GM19438 (cell line): Measurements from ENCODE around the gene TREML4.
"Not testable (repeated sequence)": the region's sequence is repeated elsewhere in the genome, so short reads cannot be mapped to it uniquely, and the experiment has no call there.

ENCODE experiments used
- ATAC-seq: cut with Tn5 transposase; IDR thresholded peaks from one replicate; pipeline ENCODE4 v1.9.1; 2021; ENCODE audit warnings: low read depth; ENCODE audit not compliant: unreplicated experiment

Gene TREML4

DNA sequence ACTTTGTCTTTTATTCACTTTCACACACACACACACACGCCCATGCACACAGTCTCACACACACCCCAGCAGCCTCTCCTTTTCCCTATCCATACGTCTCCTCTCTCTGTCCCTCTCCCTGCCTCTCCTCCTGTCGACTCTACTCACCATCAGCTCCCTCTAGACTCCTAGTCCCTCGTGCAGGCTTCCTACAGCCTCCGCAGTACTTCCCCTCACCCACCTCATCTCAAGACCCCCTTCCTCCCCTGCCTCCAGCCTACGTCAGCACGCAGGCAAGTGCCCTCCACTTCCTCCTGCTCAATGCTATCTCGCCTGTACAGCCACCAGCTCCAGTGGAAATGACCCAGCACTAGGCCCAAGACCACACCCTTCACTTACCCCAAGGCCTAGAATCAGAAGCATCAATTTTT is 26.4 kb upstream of the TREML4 start:
- no peak for ATAC-seq

DNA sequence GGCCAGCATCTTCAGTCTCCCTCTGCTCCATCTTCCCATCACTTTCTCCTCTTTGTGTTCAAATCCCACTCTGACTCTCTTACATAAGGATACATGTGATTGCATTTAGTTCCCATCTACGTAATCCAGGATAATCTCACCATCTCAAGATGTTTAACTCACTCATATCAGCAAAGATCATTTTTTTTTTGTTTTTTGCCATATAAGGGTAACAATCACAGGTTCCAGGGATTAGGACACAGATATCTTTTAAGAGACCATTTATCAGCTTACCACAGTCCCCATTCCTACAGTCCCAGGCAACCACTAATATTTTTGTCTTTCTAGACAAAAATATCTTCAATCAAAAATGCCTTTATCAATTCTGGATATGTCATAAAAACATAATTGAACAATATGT is 24.0 kb upstream of the TREML4 start:
- no peak for ATAC-seq

DNA sequence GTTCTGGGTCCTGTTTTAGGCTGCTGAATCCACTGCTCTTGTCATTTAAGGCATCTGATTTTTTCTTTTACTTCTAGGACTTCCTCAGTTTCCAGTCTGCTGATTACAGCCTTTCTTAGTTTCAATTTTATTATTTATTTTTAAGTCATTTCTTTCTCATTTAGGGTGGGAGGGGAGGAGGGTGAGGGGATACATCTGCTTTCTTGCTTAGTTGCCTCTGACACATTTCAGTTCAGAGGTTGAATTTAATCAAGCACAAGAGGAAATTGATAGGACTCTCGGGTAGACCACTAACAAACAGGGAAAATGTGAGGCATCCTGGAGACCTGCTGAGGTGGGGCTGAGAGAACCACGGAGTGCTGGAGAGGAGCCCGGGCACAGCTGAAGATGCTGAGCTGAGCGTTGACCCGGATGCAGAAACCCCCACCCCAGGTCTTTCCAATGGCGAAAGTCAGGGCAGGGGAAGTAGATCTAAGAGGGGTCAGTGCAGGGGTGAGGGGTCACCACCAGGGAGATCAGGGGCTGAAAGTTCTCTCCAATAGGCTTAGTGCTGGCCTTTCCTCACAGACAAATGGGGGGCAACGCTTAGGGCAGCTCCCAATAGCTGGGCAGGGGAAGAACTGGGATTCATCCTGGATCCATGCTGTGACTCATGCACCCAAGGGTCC is 19.6 kb upstream of the TREML4 start:
- ATAC-seq: no peak

DNA sequence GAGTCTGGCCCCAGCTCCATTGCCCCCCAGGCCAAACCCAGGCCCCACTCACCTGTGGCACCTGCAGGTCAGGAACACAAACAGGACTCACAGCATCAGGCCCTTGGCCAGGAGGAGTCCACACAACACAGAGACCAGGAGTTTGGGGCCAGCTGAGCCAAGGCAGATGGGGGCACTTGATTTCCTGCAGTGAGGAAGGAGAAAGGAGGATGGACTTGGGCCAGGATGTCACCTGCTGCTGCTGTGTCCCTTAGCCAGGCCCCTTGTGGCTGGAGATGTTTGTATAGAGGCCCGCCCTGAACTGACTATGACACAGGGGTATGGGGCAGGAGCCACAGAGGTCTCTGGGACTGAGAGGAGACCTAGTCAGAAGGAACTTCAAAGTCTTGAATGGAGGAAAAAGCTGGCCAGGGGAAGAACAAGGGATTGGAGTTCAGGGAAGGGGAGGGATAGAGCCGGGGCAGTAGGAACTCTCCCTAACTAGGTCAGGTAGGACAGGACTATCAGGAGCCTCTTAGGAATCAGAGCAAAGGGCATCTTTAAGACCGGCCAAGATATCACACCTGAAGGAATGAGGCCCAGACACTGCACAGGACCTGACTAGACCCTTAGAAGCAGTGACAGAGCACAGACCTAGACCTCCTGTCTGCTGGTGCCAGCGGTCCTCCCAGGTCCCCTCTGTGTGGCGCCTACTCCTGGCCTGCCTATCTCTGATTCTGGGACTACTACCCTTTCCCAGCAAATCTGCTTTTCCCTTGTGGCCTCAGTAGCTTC is 18.4 kb upstream of the TREML4 start:
- ATAC-seq: no peak

DNA sequence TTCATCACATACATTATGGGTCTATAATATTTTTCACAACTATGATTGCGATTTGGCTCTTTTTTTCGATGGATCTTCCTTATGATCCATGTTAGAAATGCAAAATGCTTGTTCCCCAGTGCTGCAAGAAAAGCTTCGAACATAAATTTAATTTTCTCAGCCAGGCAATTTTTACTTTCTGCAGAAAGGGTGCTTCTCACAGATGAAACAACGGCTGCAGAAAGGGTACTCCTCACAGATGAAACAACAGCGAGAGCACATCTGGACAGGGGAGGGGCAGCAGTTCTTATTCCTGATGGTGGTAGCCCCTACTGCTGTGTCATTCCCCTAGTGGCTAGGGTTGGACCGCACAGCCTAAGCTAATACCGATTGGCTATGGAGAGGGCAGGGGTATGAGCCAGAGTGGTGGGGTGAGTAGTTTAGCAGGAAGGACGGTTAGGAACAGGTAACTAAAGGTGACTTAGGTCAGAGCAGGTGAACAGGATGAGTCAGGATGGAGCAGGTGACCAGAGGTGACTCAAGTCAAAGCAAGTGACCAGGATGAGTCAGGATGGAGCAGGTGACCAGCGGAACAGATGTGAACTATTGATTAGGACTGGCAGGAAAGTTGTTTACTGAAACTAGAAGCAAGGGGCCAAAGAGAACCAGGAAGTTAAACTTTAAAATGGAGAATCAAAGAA is 13.4 kb upstream of the TREML4 start:
- no peak for ATAC-seq

DNA sequence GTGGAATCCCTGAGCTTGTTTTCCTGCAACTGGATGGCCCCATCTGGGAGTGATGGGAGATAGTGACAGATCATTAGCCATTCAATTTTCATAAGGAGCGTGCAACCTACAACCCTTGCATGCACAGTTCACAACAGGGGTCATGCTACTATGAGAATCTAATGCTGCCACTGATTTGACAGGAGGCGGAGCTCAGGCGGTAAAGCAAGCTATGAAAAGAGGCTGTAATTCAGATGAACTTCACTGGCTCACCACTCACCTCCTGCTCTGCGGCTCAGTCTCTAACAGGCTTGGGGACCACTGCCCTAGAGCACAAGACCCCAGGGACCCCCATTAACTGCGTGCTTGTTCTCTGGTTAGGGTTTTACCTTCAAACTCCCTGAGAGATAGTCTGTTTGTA is 12.4 kb upstream of the TREML4 start:
- ATAC-seq: no peak

DNA sequence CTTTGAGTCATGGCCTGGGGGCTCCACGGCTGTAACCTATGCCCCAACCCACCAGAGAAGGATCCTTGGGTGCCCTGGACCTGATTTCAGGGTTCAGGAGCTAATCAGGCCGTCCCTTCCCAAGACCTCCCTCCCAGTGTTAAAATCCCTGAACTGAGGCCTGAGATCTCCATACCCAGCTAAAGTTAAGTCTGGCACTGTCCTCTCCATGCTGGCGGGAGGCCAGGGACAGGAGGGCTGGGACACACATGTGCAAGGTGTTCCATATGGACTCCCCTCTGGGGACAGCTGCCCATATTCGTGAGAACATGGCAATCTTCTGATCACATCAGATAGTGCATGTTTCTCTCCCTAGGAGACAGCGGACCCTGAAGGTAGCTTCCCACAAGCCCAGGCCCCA is 11.5 kb upstream of the TREML4 start:
- ATAC-seq: no peak

DNA sequence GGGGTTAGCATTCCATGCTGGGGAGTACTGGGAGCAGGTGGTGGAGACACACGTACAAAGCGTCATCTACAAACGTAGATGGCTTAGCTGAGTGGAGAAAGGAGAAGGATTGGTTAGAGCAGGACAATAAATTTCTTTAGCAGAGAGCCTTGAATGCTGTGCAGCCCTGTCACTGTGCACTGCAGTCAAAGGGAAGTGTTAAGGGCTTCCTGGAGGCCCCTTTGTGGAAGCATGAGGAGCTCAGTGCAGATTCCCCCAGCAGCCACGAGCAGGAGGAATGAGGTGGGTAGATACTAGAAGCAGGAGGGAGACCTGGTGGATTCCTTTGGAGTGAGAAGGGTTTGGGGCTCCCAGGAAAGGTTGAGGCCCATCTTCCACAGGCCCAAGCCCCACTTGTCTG is 6.1 kb upstream of the TREML4 start:
- ATAC-seq: no peak

DNA sequence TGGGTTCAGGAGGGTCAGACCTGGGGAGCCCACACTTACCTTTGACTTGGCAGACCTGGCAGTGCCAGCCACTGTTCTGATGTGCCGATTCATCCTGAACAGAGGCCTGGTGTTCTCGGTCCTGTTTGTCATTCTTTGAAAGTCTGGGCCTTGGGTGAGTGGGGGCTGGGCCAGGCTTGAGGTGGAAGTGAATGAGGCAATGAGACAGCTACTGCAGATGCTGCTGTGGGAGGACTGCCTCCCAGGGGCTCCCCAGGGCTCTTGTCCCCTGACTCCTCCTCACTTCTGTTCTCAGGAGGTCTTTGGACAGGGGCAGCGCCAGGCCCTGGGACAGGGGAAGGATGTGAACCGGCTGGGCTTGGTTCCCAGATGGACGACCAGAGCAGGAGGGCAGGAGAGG is 5.6 kb upstream of the TREML4 start:
- no peak for ATAC-seq

DNA sequence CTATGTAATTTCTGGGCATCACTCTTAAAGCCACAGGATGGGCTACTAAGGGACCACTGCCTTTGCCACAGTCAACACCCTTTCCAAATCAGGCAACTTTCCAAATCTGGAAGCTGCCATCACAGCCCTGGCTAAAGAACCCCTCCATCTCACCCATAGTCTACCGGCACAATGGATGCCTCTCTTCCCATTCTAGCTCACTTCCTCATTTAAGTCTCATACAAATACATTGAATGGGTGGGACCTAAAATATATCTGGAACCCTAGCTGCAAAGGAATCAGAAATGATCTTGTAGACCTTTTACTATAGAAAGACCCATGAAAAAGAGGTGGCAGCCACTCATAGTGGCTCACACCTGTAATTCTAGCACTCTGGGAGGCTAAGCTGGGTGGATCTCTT is 3.3 kb upstream of the TREML4 start:
- ATAC-seq: no peak

DNA sequence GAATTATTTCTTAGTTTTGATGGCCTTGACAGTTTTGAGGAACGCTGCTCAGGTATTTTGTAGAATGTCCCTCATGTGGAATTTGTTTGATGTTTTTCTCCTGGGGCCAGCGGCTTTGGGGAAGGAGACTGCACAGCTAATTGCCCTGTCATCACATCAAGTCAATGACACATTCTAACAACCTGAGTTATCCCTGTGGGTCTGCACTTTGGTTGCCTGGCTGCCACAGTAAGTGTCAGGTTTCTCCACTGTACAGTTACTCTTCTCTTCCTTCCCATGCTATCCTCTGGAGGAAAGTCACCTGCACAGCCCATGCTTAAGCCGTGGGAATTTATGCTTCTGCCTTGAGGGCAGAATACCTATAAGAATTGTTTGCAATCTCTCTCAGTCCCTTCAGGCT is 1.4 kb upstream of the TREML4 start:
- ATAC-seq: no peak

DNA sequence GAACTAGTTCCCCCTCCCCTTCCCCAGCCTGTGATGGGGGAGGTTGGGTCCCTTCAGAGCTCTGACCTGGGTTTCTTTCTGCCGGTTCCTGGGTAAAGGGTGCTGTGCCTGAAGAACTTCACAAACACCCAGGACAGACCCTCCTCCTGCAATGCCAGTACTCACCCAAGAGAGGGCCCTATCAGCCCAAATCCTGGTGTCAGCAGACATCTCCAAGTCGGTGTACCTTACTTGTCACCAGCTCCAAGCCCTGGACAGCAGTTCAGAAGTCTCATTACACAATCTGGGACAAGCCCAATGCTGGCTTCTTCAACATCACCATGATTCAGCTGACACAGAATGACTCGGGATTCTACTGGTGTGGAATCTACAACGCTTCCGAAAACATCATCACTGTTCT is 467 bp downstream of the TREML4 start:
- no peak for ATAC-seq

DNA sequence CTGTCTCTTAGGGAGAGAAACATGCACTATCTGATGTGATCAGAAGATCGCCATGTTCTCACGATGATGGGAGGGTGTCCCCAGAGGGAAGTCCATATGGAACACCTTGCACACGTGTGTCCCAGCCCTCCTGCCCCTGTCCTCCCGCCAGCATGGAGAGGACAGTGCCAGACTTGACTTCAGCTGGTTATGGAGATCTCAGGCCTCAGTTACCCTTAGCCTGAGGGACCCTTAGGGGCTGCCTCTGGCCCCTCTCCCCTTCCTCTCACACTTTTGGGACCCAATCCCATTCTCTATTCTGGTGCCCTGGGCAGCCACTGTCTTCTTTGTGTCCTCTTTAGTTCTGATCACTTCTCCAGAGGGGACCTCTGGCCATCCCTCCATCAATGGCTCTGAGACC is 1.6 kb downstream of the TREML4 start:
- no peak for ATAC-seq

DNA sequence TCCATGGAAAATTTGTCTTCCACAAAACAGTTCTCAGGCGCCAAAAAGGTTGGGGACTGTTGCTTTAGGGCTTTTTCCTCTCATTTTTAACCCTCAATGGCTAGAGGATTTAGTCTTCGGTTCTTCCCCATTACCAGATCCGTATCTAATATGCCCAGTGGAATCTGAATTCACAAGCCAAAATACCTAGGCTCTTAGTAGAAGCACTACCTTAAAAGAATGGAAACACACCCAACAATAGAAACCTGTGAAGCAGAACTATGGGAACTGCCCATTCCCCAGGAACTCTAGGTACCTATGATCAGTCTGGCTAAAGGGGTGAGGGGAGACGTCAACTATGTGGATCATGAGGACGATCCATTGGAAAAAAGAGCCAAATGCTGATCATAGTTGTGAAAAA is 3.1 kb downstream of the TREML4 start:
- ATAC-seq: no peak

DNA sequence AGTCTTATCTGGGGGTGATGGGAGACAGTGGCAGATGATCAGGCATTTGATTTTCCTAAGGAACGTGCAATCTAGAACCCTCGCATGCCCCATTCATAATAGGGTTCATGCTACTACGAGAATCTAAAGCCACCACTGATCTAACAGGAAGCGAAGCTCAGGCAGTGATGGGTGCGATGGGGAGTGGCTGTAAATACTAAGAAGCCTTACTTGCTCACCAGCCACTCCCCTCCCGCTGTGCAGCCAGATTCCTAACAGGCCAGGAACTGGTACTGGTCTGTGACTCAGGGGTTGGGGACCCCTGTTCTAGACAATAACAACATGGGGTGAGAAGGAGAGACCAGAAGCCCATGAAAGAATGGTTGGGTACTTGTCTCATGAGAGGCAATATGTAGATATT is 4.5 kb downstream of the TREML4 start:
- ATAC-seq: no peak

DNA sequence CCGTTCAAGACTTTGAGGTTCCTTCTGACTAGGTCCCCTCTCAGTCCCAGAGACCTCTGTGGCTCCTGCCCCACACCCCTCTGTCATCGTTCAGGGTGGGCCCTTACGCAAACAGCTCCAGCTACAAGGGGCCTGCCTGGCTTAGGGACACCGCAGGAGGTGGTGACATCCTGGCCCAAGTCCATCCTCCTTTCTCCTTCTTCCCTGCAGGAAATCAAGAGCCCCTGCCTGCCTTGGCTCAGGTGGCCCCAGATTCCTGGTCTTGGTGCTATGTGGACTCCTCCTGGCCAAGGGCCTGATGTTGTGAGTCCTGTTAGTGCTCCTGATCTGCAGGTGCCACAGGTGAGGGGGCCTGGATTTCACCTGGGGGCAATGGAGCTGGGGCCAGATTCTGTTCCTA is 8.1 kb downstream of the TREML4 start:
- ATAC-seq: no peak

DNA sequence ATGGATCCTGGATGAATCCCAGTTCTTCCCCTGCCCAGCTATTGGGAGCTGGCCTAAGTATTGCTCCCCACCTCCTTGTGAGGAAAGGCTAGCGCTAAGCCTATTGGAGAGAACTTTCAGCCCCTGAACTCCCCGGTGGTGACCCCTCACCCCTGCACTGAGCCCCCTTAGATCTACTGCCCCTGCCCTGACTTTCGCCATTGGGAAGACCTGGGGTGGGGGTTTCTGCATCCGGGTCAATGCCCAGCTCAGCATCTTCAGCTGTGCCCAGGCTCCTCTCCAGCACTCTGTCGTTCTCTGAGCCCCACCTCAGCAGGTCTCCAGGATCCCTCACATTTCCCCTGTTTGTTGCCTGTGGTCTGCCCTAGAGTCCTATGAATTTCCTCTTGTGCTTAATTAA is 9.0 kb downstream of the TREML4 start:
- no peak for ATAC-seq

DNA sequence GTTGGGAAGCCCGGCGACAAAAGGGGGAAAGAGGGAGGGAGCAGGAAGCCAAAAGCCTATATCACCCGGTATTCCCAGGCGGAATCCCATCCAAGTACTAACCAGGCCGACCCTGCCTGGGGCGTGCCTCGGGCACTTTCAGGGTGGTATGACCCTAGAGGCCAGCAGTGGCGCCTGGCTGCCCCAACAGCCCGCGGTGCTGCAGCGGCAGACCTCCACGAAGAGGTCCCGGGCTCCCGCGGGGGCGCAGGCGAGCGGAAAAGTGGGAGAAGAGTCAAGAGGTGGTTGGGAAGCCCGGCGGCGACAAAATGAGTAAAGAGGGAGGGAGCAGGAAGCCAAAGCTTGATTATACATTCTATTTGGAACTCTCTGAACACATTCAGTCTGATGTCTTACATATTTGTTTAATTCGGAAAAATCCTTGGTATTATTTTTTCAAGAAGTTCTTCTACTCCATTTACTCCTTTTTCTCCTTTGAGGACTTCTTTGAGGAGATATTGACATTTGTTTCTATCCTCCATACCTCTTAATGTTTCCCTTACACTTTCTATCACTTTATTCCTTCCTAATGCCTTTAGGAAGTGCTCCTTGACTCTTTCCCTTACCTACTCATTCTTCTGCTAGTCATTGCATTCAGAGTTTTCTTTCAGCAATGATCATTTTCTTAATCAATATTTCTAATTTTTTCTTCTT is 11.5 kb downstream of the TREML4 start:
- ATAC-seq: no peak

DNA sequence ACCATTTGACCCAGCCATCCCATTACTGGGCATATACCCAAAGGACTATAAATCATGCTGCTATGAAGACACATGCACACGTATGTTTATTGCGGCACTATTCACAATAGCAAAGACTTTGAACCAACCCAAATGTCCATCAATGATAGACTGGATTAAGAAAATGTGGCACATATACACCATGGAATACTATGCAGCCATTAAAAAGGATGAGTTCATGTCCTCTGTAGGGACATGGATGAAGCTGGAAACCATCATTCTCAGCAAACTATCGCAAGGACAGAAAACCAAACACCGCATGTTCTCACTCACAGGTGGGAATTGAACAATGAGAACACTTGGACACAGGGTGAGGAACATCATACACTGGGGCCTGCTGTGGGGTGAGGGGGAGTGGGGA is 18.4 kb downstream of the TREML4 start:
- ATAC-seq: not testable (repeated sequence)

DNA sequence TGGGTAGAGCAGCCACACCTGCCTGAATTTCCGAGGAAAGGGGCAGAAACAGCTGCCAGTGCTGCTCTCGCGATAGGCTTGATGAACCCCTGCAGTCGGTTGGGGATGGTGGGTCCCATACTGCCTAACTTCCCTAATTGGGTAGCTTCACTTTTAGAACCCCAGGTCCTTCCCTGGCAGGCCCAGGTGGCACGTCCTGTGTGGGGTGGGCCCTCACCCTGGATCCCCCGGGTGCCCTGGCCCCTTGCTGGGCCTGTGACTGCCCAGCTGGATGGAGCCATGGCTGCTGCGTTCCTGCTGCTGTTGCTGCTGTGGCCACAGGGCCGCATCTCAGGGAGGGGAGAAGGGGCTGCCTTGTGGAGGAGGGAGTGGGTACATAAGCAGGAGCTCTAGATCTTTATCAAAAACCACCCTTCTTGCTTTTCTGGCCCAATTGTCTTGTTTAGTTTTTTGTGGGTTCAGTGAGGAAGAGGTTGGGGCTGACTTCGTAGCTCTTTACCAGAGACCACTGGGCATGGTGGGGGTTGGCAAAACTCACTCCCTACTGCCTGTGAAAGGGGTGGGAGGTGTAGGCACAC is 19.2 kb downstream of the TREML4 start:
- no peak for ATAC-seq
